Activated CD4-positive, alpha-beta T cell treated with anti-CD3 and anti-CD28 coated beads, Interleukin-2, amount 10 ng/mL, durations not matched to agents 24 days and 14 days (primary cell): ENCODE measurements around the gene HOXC4. TPM values are rescaled to one million over a fixed set of nuclear protein-coding genes. Genes with fewer than 3 reads are reported as not detected.

Experiments used
- DNase-seq: peaks from one replicate; pipeline ENCODE4 v3.0.0; 2022
- H3K27ac Mint-ChIP-seq: one replicate; pipeline ENCODE4 v1.8.0; 2022; ENCODE audit warnings: mild to moderate bottlenecking, mixed read lengths
- H3K27me3 Mint-ChIP-seq: one replicate; pipeline ENCODE4 v1.8.0; 2022; ENCODE audit warnings: mixed read lengths
- H3K36me3 Mint-ChIP-seq: one replicate; pipeline ENCODE4 v1.8.0; 2022; ENCODE audit warnings: low read depth, mild to moderate bottlenecking, mixed read lengths
- H3K4me1 Mint-ChIP-seq: one replicate; pipeline ENCODE4 v1.8.0; 2021; ENCODE audit warnings: mixed read lengths
- H3K4me3 Mint-ChIP-seq: one replicate; pipeline ENCODE4 v1.8.0; 2022; ENCODE audit warnings: mild to moderate bottlenecking, moderate library complexity, mixed read lengths
- H3K9me3 Mint-ChIP-seq: one replicate; pipeline ENCODE4 v1.8.0; 2021; ENCODE audit warnings: mixed read lengths
- intact Hi-C: fragments of 100-400 bp; cut with micrococcal nuclease; formaldehyde crosslinking; loops from one replicate; pipeline ENCODE4 v1.15.1; 2023
- total RNA-seq: library from RNA; stranded (reverse); gene quantifications from 2 replicates; pipeline ENCODE4 v1.2.3, GENCODE V29; 2022

The HOXC4 gene
- total RNA-seq, 1 donor from 2014 or later = not detected

DNA sequence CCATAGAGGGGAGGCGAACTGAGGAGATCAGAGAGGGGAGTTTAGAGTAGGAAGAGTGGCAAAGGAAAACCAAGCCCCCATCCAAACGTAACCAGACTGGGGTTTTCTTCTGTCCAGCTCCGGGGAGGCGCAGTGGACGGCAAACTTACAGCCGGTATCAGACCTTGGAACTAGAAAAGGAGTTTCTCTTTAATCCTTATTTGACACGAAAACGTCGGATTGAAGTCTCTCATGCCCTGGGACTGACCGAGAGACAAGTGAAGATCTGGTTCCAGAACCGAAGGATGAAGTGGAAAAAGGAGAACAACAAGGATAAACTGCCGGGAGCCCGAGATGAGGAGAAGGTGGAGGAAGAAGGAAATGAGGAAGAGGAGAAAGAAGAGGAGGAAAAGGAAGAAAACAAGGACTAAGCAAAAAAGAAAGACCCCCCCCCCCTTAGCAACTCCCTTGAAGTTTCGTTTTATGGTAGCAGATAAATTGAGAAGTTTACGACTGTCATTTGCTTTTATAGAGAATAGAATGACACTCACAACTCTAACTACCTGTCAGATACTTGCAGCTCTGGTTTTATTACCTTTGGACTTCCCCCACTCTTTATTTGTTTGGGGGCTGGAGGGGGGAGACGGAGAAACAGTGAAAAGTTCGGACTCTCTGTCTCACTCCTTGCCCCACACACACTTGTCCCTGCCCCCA lies 42.5 kb upstream of the HOXC4 start:
- DNase-seq = no peak
- Mint-ChIP-seq H3K4me1 (peaks cover 24% of the 10 kb centered on the region), H3K27ac (no peak overlapping the region), H3K9me3 (no peaks in the 10 kb centered on the region), H3K4me3 (peak overlapping the region; percentile 12), H3K27me3 (peaks cover 91% of the 10 kb centered on the region), H3K36me3 (no peaks in the 10 kb centered on the region)
- intact Hi-C loops = loop anchor here (5.0 kb wide), 1 partner anchor 39 kb away; the partner anchor contains the start of genes HOTAIR and HOXC11

DNA sequence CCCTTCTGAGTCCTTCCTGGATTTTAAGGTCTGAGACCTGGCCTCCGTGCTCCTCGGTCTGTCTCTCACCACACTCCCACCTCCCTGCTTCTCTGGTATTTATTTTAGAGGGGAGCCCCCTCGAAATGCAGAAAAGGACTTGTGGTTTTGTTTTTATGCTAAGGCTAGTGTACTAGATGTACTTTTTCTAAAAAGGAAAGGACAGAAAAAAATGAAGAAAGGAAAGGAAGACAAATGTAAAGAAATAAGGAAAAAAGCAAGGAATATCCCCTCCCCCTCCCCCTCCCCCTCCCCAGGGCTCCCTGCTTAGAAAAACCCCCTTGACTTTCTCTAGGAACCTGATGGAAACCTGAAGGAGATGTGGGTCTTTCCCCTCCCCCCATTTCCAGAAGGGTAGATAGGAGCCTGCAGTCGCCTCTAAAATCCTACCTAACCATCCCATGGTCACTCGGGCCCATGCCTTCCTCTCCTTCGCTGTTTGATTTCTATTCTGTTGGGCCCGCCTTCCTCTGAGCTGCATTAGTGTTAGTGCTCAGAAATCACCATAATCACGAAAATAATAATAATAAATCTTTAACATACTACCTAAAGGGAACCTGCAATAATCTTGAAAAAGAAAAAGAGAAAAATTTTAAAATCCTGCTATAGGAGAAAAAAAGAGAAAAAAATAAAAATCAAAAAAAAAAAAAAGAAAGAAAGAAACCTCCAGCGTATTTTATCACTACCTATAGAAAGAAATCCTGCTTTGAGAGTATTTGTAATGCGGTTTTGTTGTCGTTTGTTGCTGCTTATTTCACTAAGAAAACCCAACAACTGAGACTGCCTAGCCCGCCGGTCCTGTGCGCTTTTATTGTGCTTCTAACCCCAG lies 41.7 kb upstream of the HOXC4 start:
- Mint-ChIP-seq H3K4me3 (no peak overlapping the region), H3K9me3 (no peaks in the 10 kb centered on the region), H3K27ac (no peak overlapping the region), H3K27me3 (peaks cover 88% of the 10 kb centered on the region), H3K36me3 (no peaks in the 10 kb centered on the region), H3K4me1 (peaks cover 16% of the 10 kb centered on the region)
- DNase-seq = no peak
- intact Hi-C loops = loop anchor here (5.0 kb wide), 1 partner anchor 40 kb away; the partner anchor contains the start of genes HOTAIR and HOXC11

DNA sequence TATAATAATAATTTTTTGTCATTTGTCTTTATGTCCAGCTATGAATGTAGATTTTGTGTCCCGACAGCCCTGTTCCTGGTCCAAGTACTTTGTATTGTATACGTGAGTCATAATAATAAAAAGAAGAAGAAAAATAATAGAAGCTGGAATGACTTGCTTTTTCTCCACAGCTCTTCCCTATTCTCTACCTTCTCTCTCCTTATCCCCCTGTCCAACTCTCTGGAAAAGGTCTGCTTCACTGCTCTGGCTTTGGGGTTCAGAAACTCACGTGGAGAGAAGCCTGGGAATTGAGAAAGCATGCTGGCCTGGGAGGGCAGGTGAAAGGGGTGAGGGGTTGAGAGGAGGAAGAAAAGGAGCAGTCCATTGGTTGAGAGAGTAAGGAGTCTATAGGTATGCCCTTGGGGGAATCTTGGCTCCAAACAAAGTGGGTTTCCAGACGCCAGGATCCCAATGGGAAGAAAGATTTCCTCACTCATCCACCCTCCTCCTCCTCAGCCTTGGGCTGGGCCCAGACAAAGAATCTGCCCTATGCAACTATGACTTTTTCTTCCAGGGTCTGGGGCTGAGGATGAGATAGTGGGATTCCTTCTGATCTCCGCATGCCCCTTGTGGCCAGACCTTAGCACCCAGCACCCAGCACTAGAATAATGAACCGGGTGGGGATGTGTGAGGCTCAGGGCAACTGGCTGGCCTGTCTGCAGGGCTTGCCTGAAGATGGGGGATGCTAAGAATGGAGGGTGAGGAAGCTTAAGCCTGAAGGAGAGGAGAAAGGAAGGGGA lies 40.8 kb upstream of the HOXC4 start:
- no peak for DNase-seq
- Mint-ChIP-seq H3K27me3 (peaks cover 87% of the 10 kb centered on the region), H3K9me3 (no peaks in the 10 kb centered on the region), H3K4me1 (peaks cover 21% of the 10 kb centered on the region), H3K36me3 (peaks cover 2% of the 10 kb centered on the region), H3K27ac (no peak overlapping the region), H3K4me3 (no peak overlapping the region)
- intact Hi-C loops = loop anchor here (5.0 kb wide), 1 partner anchor 41 kb away; the partner anchor contains the start of genes HOTAIR and HOXC11

DNA sequence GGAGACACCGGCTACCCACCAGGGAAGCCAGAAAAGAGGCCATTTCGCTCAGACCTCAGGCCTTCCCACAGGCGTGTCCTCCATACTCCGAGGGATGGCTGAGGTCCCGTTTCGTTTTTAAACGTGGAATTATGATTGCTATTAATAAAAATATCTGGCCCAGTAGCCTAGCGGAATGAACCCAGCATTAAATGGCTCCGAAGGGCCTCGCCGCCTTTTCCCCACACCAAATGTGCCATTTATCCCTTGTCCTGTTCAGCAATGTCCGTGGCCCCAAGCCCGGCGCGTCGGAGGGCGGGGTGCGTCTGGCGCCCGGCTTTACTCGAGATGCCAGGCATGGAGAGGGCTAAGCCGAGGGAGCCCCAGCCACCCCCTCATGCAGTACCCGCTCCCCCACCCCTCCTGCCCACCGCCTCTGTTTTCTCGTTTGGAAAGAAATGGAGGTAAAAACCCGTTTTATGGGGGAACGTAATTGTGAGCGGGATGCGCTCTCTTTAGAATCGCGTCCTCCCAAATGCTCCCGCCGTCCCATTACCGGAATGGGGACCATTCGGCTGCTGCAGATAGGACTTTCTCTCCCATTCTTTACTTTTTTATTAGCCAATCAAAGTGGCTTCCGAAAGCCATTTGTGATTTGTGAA lies 39.1 kb upstream of the HOXC4 start:
- Mint-ChIP-seq H3K36me3 (peaks cover 2% of the 10 kb centered on the region), H3K4me1 (peaks cover 20% of the 10 kb centered on the region), H3K27ac (no peak overlapping the region), H3K27me3 (peaks cover 79% of the 10 kb centered on the region), H3K4me3 (peak overlapping the region; percentile 11), H3K9me3 (no peaks in the 10 kb centered on the region)
- intact Hi-C loops = loop anchor here (5.0 kb wide), 1 partner anchor 42 kb away; the partner anchor contains the start of genes HOTAIR and HOXC11
- no peak for DNase-seq

- peaks cover 22% of the 10 kb centered on the region for H3K4me1 Mint-ChIP-seq
- H3K9me3 Mint-ChIP-seq = no peaks in the 10 kb centered on the region
- H3K27ac Mint-ChIP-seq = no peak overlapping the region
- intact Hi-C loops = no loop called here
- peaks cover 79% of the 10 kb centered on the region for H3K27me3 Mint-ChIP-seq
- peaks cover 2% of the 10 kb centered on the region for H3K36me3 Mint-ChIP-seq
- H3K4me3 Mint-ChIP-seq = peak overlapping the region; percentile 11
- no peak for DNase-seq
Measured at GRCh38 chr12:54015018-54015931, 38.4 kb upstream of the HOXC4 start.

DNA sequence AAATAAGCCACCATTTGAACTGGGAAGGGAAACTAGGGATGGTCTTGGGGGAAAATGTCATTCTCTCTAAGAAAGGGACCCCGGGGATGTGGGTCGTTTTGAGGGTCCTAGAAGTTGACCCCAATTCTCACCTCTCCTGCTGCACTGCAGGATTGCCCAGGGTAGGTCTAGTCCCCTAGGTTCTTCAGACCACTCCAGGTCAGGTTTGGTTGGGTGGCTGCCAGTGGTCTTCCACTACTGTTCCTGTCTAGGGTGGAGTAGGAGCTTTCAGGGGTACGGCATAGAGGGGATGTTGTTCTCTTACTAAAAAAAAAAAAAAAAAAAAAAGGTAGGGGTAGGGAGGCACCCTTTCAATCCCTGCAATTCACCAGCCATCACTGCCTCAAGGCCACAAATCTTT lies 37.6 kb upstream of the HOXC4 start:
- Mint-ChIP-seq H3K4me3 (no peak overlapping the region), H3K36me3 (peaks cover 2% of the 10 kb centered on the region), H3K27me3 (peaks cover 79% of the 10 kb centered on the region), H3K27ac (no peak overlapping the region), H3K9me3 (no peaks in the 10 kb centered on the region), H3K4me1 (peaks cover 21% of the 10 kb centered on the region)
- DNase-seq = no peak
- intact Hi-C loops = no loop called here

DNA sequence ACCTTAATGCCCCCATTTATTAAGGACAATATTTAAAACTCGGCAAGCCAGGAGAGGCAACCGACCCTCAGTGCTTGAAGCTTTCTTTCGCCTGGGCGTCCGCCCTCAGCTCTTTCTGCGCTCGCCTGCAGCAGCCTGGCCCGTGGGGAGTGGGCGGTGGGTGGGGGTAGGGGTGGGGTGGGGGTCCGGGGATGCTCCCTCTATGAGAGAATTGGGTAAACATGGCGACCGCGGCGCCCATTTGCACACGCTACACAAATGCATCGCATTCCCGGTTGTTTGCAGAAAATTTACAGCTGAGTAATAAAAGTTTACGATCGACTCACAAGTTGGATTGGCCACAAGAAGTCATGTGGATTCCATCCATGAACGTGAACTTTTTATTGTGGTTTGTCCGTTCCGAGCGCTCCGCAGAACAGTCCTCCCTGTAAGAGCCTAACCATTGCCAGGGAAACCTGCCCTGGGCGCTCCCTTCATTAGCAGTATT lies 37.1 kb upstream of the HOXC4 start:
- Mint-ChIP-seq H3K36me3 (peaks cover 2% of the 10 kb centered on the region), H3K4me1 (peaks cover 18% of the 10 kb centered on the region)
- intact Hi-C loops = no loop called here

DNA sequence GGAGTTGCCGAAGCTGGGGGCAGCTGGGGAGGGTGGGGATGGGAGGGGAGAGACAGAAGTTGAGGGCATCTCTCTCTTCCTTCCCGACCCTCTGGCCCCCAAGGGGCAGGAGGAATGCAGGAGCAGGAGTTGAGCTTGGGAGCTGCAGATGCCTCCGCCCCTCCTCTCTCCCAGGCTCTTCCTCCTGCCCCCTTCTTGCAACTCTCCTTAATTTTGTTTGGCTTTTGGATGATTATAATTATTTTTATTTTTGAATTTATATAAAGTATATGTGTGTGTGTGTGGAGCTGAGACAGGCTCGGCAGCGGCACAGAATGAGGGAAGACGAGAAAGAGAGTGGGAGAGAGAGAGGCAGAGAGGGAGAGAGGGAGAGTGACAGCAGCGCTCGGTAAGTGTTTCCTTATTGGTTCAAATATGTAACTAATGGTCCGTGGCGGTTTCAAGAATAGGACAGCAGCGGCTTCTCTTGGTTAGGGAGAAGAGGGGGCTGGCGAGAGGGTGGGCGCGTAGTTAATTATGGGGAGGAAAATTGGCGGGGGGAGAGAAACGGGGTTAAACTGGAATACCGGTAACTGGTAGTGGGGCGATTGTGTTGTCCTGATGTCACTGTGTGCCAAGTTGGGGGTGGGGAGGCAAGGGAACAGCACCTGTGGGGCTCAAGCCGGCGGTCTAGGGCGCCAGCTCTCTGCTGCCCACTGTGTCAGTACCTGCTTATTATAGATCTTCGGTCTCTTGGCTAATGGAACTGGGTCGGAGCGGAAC lies 36.4 kb upstream of the HOXC4 start:
- intact Hi-C loops = loop anchor here (1.0 kb wide), 1 partner anchor 11 kb away; no protein-coding TSS in a partner anchor
- Mint-ChIP-seq H3K4me1 (peaks cover 17% of the 10 kb centered on the region), H3K27ac (peak overlapping the region; percentile 37), H3K36me3 (peaks cover 2% of the 10 kb centered on the region), H3K27me3 (peaks cover 79% of the 10 kb centered on the region), H3K9me3 (no peaks in the 10 kb centered on the region), H3K4me3 (peak overlapping the region; percentile 86)
- no peak for DNase-seq

More for the DNA sequence above, 37.1 kb upstream of the HOXC4 start:
- Mint-ChIP-seq H3K27ac (no peak overlapping the region), H3K9me3 (no peaks in the 10 kb centered on the region), H3K4me3 (no peak overlapping the region), H3K27me3 (peaks cover 79% of the 10 kb centered on the region)
- no peak for DNase-seq

GRCh38 chr12:54017878-54018467 lies 35.7 kb upstream of the HOXC4 start:
- intact Hi-C loops = loop anchor here (1.0 kb wide), 1 partner anchor 12 kb away; no protein-coding TSS in a partner anchor
- Mint-ChIP-seq H3K4me3 (peak overlapping the region; percentile 86), H3K36me3 (peaks cover 2% of the 10 kb centered on the region), H3K4me1 (peaks cover 17% of the 10 kb centered on the region), H3K27me3 (peaks cover 79% of the 10 kb centered on the region), H3K9me3 (no peaks in the 10 kb centered on the region), H3K27ac (peak overlapping the region; percentile 37)
- DNase-seq = peak; percentile 91

DNA sequence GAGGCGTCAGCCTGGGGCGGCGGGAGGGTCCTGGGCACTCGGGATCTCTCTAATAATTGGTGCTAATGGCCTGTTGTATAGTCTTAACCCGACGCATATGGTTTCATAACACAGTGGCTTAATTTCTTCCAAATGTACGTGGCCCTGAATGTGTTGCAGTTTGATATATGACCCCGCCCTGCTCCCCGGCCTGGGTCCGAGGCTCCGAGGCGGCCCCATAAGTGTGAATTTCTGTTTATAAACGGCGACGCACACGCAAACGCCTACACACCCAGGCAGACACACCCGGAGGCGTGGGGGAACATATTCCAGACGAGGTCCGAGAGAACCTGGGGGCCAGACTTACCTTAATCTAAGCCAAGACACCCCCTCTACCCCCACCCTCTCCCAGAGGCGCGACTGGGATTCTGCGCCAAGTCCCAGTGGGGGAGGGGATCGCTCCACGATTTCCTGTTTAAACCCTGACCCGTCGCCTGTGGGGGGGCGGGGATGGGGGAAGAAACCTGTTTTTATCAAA lies 35.1 kb upstream of the HOXC4 start:
- H3K27ac Mint-ChIP-seq = no peak overlapping the region
- peaks cover 17% of the 10 kb centered on the region for H3K4me1 Mint-ChIP-seq
- intact Hi-C loops = no loop called here
- peaks cover 79% of the 10 kb centered on the region for H3K27me3 Mint-ChIP-seq
- H3K36me3 Mint-ChIP-seq = peaks cover 2% of the 10 kb centered on the region
- no peak for DNase-seq
- H3K4me3 Mint-ChIP-seq = peak overlapping the region; percentile 86
- H3K9me3 Mint-ChIP-seq = no peaks in the 10 kb centered on the region

GRCh38 chr12:54019091-54019811 lies 34.4 kb upstream of the HOXC4 start:
- Mint-ChIP-seq H3K27me3 (peaks cover 78% of the 10 kb centered on the region), H3K36me3 (peaks cover 2% of the 10 kb centered on the region), H3K27ac (peak overlapping the region; percentile 37), H3K4me1 (peaks cover 17% of the 10 kb centered on the region), H3K9me3 (no peaks in the 10 kb centered on the region), H3K4me3 (no peak overlapping the region)
- intact Hi-C loops = no loop called here
- no peak for DNase-seq
